ENCODE data around the gene SUV39H1.

The SUV39H1 gene

DNA sequence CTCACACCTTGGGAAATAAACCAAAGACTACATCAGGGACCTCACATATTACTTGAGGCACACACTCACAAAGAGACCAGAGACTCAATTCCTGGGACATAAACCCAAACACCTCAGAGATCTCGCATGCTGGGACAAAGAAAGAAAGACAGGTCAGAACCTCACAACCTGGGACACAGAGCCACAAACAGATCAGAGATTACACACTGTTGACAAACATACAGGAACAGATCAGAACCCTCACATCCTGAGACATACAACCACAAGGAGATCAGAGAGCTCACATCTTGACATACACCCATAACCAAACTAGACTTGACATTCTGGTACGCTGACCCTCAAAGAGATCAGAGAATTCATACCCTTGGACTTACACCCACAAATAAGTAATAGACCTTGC, 17.3 kb downstream of the SUV39H1 start:
- Mint-ChIP-seq H3K4me1 (ENCODE audit: low read depth) (peaks cover 73% of the 10 kb centered on the region), H3K9me3 (peaks cover 8% of the 10 kb centered on the region), H3K27me3 (ENCODE audit: low read depth) (no peaks in the 10 kb centered on the region), H3K4me3 (peak overlapping the region; percentile 85), H3K36me3 (ENCODE audit: low read depth) (peaks cover 37% of the 10 kb centered on the region), H3K27ac (peak overlapping the region; percentile 96)
- DNase-seq (ENCODE audit: low spot score) = no peak

DNA sequence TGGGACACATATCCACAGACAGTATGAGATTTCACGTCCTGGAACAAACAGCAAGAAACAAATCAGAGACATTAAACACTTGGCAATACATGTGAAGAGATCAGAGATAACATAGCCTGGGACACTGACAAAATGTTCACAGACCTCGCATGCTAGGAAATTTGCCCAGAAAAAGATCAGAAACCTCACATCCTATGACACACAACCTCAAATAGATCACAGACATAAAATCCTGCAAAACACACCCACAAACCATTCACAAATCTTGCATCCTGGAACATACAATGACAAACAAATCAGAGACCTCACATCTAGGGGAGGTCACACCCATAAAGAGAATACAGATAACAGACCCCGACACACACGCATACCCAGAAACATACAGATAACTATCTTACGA, 18.0 kb downstream of the SUV39H1 start:
- H3K4me3 Mint-ChIP-seq = peak overlapping the region; percentile 85
- H3K9me3 Mint-ChIP-seq = peaks cover 8% of the 10 kb centered on the region
- H3K36me3 Mint-ChIP-seq (ENCODE audit: low read depth) = peaks cover 37% of the 10 kb centered on the region
- H3K27me3 Mint-ChIP-seq (ENCODE audit: low read depth) = no peaks in the 10 kb centered on the region
- no peak for DNase-seq (ENCODE audit: low spot score)
- H3K27ac Mint-ChIP-seq = peak overlapping the region; percentile 96
- peaks cover 75% of the 10 kb centered on the region for H3K4me1 Mint-ChIP-seq (ENCODE audit: low read depth)

DNA sequence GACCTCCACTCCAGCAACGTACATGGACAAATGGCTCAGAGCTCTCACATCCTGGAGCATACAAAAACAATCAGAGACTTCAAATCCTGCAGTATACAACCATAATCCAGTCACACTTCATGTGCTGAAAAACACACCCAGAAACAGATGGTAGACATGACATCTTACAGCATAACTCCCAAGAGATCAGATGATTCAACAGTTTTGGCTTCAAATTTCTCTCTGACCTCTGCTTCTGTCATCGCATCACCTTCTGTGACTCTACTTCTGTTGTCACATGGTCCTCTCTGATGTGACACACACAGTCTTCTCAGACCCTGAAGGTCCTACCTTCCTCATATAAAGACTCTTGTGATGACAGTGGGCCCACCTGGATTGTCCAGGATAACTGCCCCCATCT, 18.5 kb downstream of the SUV39H1 start:
- H3K4me3 Mint-ChIP-seq = peak overlapping the region; percentile 85
- peaks cover 8% of the 10 kb centered on the region for H3K9me3 Mint-ChIP-seq
- DNase-seq (ENCODE audit: low spot score) = no peak
- H3K27ac Mint-ChIP-seq = peak overlapping the region; percentile 96
- H3K36me3 Mint-ChIP-seq (ENCODE audit: low read depth) = peaks cover 37% of the 10 kb centered on the region
- H3K4me1 Mint-ChIP-seq (ENCODE audit: low read depth) = peaks cover 75% of the 10 kb centered on the region
- no peaks in the 10 kb centered on the region for H3K27me3 Mint-ChIP-seq (ENCODE audit: low read depth)

DNA sequence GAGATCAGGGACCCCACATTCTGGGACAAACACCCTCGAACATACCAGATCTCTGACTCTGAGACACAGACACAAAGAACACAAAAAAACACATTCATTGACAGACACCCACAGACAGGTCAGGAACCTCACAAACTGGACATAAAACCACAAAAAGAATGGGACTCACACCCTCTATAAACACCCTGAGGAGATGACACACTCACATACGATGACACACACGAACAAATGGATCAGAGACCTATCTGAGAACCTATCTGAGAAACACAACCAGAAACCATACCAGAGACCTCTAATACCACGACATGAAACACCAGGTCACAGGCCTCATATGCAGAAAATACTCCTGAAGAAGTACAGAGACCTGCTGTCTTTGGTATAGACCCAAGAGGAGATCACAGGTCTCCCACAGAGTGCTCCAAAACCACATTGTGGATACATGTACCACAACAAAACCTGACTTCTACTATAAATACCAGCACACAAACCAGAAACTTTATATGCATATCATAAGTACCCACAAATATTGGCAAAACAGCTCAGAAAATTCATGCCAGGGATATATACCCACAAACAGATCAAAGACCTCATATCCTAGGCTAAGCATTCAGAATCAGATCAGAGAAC, 19.5 kb downstream of the SUV39H1 start:
- peaks cover 8% of the 10 kb centered on the region for H3K9me3 Mint-ChIP-seq
- H3K27ac Mint-ChIP-seq = peak overlapping the region; percentile 96
- peaks cover 28% of the 10 kb centered on the region for H3K36me3 Mint-ChIP-seq (ENCODE audit: low read depth)
- H3K4me3 Mint-ChIP-seq = peak overlapping the region; percentile 25
- H3K4me1 Mint-ChIP-seq (ENCODE audit: low read depth) = peaks cover 68% of the 10 kb centered on the region
- no peaks in the 10 kb centered on the region for H3K27me3 Mint-ChIP-seq (ENCODE audit: low read depth)
- no peak for DNase-seq (ENCODE audit: low spot score)

DNA sequence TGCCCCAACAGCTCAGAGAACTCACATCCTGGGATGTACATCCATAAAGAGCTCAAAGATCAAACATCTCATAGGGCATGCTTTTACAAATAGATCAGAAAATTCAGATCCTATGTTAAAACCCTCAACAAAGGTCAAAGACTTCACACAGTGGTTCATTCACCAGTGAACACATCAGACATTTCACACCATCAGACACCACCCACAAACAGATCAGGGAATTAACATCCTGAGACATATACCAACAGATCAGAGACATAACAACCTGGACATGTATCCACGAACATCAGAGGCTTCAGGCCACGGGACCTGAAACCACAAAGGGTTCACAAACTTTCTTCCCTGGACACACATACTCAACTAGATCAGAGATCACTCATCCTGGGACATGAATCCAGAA, 23.4 kb downstream of the SUV39H1 start:
- DNase-seq (ENCODE audit: low spot score) = no peak
- peaks cover 14% of the 10 kb centered on the region for H3K36me3 Mint-ChIP-seq (ENCODE audit: low read depth)
- no peaks in the 10 kb centered on the region for H3K27me3 Mint-ChIP-seq (ENCODE audit: low read depth)
- H3K27ac Mint-ChIP-seq = no peak overlapping the region
- peaks cover 8% of the 10 kb centered on the region for H3K9me3 Mint-ChIP-seq
- peaks cover 29% of the 10 kb centered on the region for H3K4me1 Mint-ChIP-seq (ENCODE audit: low read depth)
- no peak overlapping the region for H3K4me3 Mint-ChIP-seq

DNA sequence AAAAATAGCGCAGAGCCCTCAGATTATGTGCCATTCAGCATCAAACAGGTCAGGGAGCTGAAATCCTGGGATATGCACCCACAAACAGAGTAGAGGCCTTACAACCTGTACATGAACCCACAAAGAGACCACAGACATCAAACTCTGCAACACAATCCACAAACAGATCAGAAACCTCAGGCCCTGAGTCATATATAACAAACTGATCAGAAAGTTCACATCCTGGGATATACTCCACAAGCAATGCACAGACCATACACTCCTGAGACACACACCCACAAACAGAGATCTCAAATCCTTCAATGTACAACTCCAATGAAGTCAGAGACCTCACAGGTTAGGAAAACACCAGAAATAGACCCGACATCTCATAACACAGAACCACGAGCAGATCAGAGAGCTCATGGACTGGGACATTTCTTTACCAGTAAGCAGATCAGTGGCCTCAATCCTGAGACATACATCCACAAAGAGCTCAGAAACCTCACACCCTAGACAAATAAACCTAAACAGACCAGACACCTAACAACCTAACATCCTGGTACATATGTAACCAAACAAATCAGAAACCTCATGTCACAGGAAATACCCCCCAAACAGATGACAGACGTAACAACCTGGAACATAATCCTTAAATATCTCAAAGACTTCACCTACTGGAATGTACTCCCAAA, 24.2 kb downstream of the SUV39H1 start:
- H3K4me3 Mint-ChIP-seq = no peak overlapping the region
- H3K9me3 Mint-ChIP-seq = peaks cover 6% of the 10 kb centered on the region
- H3K27me3 Mint-ChIP-seq (ENCODE audit: low read depth) = no peaks in the 10 kb centered on the region
- no peak overlapping the region for H3K27ac Mint-ChIP-seq
- H3K4me1 Mint-ChIP-seq (ENCODE audit: low read depth) = peaks cover 23% of the 10 kb centered on the region
- H3K36me3 Mint-ChIP-seq (ENCODE audit: low read depth) = peaks cover 14% of the 10 kb centered on the region
- DNase-seq (ENCODE audit: low spot score) = peak; percentile 12

DNA sequence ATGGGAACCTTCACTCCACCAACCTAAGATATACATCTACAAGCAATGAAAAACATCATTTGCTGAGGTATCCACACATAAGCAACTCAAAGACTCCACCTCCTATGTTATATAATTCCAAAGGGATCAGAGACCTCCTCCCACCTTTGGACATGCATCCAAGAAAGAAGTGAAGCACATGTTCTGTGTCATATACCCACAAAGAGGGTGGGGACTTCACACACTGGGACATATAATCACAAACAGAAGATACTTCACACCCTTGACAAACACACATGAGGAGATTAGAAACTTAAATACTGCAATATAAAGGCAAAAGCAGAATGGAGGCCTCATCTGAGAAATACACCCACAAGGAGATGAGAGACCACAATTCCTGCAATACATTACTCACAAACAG, 25.4 kb downstream of the SUV39H1 start:
- H3K27ac Mint-ChIP-seq = no peak overlapping the region
- H3K36me3 Mint-ChIP-seq (ENCODE audit: low read depth) = peaks cover 17% of the 10 kb centered on the region
- H3K27me3 Mint-ChIP-seq (ENCODE audit: low read depth) = no peaks in the 10 kb centered on the region
- H3K9me3 Mint-ChIP-seq = peaks cover 4% of the 10 kb centered on the region
- peaks cover 20% of the 10 kb centered on the region for H3K4me1 Mint-ChIP-seq (ENCODE audit: low read depth)
- no peak overlapping the region for H3K4me3 Mint-ChIP-seq
- no peak for DNase-seq (ENCODE audit: low spot score)

DNA sequence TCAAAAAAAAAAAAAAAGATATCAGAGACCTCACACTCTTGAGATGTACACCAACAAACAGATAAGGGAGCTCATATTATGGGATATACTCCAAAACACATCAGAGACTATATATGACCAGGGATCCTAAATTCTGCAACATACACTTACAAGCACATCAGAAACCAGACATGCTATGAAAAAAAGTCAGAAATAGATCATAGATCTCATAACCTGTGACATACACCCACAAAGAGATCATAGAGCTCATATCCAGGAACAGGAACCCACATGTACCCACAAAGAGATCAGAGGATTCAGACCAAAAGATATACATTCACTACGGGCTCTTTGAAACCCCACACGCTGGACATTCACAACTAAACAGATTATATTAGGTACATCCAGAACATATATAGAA, 30.1 kb downstream of the SUV39H1 start:
- Mint-ChIP-seq H3K9me3 (peaks cover 24% of the 10 kb centered on the region), H3K4me3 (no peak overlapping the region), H3K27ac (no peak overlapping the region), H3K27me3 (ENCODE audit: low read depth) (no peaks in the 10 kb centered on the region), H3K36me3 (ENCODE audit: low read depth) (peaks cover 30% of the 10 kb centered on the region), H3K4me1 (ENCODE audit: low read depth) (peaks cover 27% of the 10 kb centered on the region)
- no peak for DNase-seq (ENCODE audit: low spot score)

DNA sequence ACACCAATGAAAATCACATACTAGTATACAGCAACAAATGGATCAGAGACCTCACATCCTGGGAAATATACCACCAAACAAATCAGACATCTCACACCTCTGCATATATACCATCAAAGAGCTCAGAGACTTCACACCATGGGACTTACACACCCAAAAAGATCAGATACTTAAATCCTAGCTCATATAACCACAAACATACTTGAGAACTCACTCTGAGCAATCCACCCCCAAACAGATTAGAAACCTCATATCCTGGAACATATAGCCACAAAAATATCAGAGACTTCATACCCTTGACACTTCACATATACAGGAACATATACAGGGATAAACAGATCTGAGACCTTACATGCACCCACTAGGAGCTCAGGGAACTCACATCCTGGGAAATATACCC, 32.1 kb downstream of the SUV39H1 start:
- H3K4me3 Mint-ChIP-seq = no peak overlapping the region
- H3K4me1 Mint-ChIP-seq (ENCODE audit: low read depth) = peaks cover 27% of the 10 kb centered on the region
- no peak for DNase-seq (ENCODE audit: low spot score)
- H3K9me3 Mint-ChIP-seq = peaks cover 24% of the 10 kb centered on the region
- H3K27me3 Mint-ChIP-seq (ENCODE audit: low read depth) = no peaks in the 10 kb centered on the region
- peak overlapping the region; percentile 32 for H3K27ac Mint-ChIP-seq
- peaks cover 30% of the 10 kb centered on the region for H3K36me3 Mint-ChIP-seq (ENCODE audit: low read depth)

DNA sequence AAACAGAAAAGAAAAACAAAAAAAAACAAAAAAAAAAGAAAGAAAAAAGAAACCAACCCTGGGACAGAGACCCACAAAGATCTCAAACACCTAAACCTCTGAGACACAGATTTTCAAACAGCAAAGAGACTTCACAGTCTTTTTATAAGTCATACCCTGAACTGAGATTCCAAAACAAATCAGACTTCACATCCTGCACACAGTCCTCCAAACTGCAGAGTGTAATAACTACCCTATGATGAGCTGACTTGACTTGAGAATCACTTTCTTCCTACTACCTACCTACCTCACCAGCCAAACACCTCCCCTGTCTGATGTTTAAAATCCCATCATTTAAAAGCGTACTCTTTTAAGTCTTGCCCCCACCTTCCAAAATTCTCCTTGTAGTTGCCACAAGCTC, 39.8 kb downstream of the SUV39H1 start:
- Mint-ChIP-seq H3K27ac (peak overlapping the region; percentile 97), H3K4me3 (peak overlapping the region; percentile 95), H3K36me3 (ENCODE audit: low read depth) (peaks cover 6% of the 10 kb centered on the region), H3K4me1 (ENCODE audit: low read depth) (peaks cover 12% of the 10 kb centered on the region), H3K9me3 (no peaks in the 10 kb centered on the region), H3K27me3 (ENCODE audit: low read depth) (no peaks in the 10 kb centered on the region)
- DNase-seq (ENCODE audit: low spot score) = no peak

DNA sequence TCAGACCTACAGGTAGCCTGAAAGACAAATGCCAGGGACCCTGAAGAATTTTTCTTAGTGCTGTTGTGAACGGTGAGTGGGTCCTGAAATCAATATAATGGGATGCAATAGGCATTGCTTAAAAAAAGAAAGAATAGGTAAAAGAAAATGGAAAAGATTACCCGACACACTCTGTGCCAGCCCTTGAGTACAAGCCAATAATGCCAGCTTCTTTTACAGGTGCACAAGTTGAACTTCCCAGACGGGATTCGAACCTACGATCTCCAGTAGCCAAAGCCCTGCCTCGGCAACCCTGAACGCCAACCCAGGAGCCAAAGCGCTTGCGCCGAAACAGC, 40.3 kb downstream of the SUV39H1 start:
- Mint-ChIP-seq H3K27me3 (ENCODE audit: low read depth) (no peaks in the 10 kb centered on the region), H3K4me1 (ENCODE audit: low read depth) (peaks cover 12% of the 10 kb centered on the region), H3K27ac (peak overlapping the region; percentile 97), H3K9me3 (no peaks in the 10 kb centered on the region), H3K4me3 (peak overlapping the region; percentile 95), H3K36me3 (ENCODE audit: low read depth) (peaks cover 6% of the 10 kb centered on the region)
- no peak for DNase-seq (ENCODE audit: low spot score)

DNA sequence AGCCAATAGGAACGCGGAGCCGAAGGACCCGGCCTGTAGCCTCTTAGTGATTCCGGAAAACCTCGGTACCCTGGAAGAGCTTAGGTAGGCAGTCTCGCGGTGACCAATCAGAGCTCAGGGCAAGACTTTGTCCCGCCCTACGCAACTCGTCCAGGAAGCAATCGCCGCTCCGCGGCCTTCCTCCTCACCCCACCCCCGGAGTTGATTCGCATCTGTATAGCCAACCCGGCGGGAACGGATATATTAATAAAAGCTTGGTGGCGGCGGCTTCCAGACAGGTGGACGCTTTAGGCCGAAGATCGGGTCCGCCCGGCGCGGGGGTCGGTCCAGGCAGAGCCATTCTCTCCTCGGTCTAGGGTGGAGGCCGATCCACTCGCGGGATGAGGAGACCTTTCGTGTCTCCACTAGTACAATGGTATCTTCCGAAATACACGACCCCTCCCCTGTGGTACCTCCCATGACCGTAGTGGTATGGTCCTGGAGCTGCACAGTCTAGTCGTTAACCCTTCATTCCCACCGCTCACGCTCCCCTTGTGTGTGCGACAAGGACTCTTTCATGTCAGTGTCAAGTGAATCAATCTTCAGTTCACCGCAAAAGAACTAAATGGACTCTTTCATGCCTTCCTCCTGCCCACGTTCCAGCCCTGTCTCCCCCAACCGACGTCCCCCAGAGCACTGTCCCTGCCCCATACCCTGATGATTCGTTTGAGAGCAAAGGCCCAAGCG, 40.8 kb downstream of the SUV39H1 start:
- H3K27ac Mint-ChIP-seq = peak overlapping the region; percentile 97
- peaks cover 6% of the 10 kb centered on the region for H3K36me3 Mint-ChIP-seq (ENCODE audit: low read depth)
- peak overlapping the region; percentile 95 for H3K4me3 Mint-ChIP-seq
- no peaks in the 10 kb centered on the region for H3K27me3 Mint-ChIP-seq (ENCODE audit: low read depth)
- DNase-seq (ENCODE audit: low spot score) = peak; percentile 86
- H3K4me1 Mint-ChIP-seq (ENCODE audit: low read depth) = peaks cover 12% of the 10 kb centered on the region
- H3K9me3 Mint-ChIP-seq = no peaks in the 10 kb centered on the region

DNA sequence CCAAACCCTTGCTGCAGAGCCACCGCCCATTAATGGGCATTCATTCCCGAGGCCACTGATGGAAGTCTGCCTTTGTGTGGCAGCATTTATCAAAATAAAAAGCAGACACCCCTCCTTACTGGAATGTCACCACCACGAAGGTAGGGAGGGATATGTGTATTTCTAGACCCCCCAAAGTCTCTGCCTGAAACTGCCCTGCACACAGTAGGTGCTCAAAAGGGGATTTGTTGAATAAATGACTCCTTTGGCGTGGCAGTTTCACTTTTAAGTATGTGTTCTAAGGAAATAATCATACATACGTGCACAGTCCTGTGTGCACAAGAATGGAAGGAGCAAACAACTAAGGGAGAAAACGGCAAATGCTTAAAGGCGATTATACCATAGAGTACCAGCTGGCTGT, 41.4 kb downstream of the SUV39H1 start:
- peaks cover 6% of the 10 kb centered on the region for H3K36me3 Mint-ChIP-seq (ENCODE audit: low read depth)
- DNase-seq (ENCODE audit: low spot score) = no peak
- H3K27ac Mint-ChIP-seq = peak overlapping the region; percentile 97
- peaks cover 12% of the 10 kb centered on the region for H3K4me1 Mint-ChIP-seq (ENCODE audit: low read depth)
- H3K4me3 Mint-ChIP-seq = peak overlapping the region; percentile 95
- no peaks in the 10 kb centered on the region for H3K9me3 Mint-ChIP-seq
- no peaks in the 10 kb centered on the region for H3K27me3 Mint-ChIP-seq (ENCODE audit: low read depth)

DNA sequence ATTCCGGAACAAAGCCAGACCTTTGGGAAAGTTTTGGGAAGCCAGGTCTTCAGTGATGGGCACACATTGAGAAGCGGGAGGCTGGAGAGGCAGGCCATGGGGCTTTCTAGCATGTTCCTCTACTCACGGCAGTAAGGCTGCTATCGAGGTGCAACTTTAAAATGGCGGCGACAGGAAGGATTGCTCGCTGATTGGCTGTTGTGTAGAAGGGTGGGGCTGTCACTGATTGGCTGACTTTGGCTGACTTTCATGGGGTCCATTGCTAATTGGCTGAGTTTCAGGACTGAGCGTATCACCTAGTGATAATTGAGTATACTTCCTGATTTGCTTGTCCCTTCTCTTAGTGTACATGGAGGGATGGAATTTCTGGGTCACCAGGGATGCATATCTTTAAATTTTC, 45.3 kb downstream of the SUV39H1 start:
- no peak overlapping the region for H3K27ac Mint-ChIP-seq
- H3K4me1 Mint-ChIP-seq (ENCODE audit: low read depth) = peaks cover 5% of the 10 kb centered on the region
- H3K27me3 Mint-ChIP-seq (ENCODE audit: low read depth) = no peaks in the 10 kb centered on the region
- H3K4me3 Mint-ChIP-seq = no peak overlapping the region
- no peaks in the 10 kb centered on the region for H3K9me3 Mint-ChIP-seq
- no peak for DNase-seq (ENCODE audit: low spot score)
- peaks cover 2% of the 10 kb centered on the region for H3K36me3 Mint-ChIP-seq (ENCODE audit: low read depth)
